Mesothelial cell of epicardium (in vitro differentiated cells): ENCODE data around the gene RABGGTA. TPM values are rescaled to one million over a fixed set of nuclear protein-coding genes. Genes with fewer than 3 reads are reported as not detected.

ENCODE experiments used
- DNase-seq, 2 experiments: peaks; one replicate each; pipeline ENCODE4 v3.0.0; 2021; ENCODE audit warnings: low spot score in 2 of 2; ENCODE audit not compliant: unreplicated experiment in 2 of 2
- H3K27ac Mint-ChIP-seq: 2 replicates; pipeline ENCODE4 v1.8.0; 2021; ENCODE audit warnings: mixed read lengths
- H3K27me3 Mint-ChIP-seq: 2 replicates; pipeline ENCODE4 v1.8.0; 2021; ENCODE audit warnings: low read depth, mixed read lengths
- H3K36me3 Mint-ChIP-seq: 2 replicates; pipeline ENCODE4 v1.8.0; 2021; ENCODE audit warnings: mixed read lengths
- H3K4me1 Mint-ChIP-seq: 2 replicates; pipeline ENCODE4 v1.8.0; 2021; ENCODE audit warnings: mixed read lengths
- H3K4me3 Mint-ChIP-seq: 2 replicates; pipeline ENCODE4 v1.8.0; 2021; ENCODE audit warnings: mild to moderate bottlenecking, moderate library complexity, mixed read lengths
- H3K9me3 Mint-ChIP-seq: 2 replicates; pipeline ENCODE4 v1.8.0; 2021; ENCODE audit warnings: mixed read lengths
- CTCF ChIP-seq: fragments of 200-600 bp; sonication (generic); IDR thresholded peaks from one replicate; pipeline ENCODE4 v1.5.0; 2021; ENCODE audit warnings: antibody characterized with exemption; ENCODE audit not compliant: unreplicated experiment
- total RNA-seq: library from RNA; stranded (reverse); gene quantifications from 3 replicates; pipeline ENCODE4 v1.2.1, GENCODE V29; 2021

Gene RABGGTA
- total RNA-seq, 1 donor from 2014 or later: 28.7 TPM

DNA sequence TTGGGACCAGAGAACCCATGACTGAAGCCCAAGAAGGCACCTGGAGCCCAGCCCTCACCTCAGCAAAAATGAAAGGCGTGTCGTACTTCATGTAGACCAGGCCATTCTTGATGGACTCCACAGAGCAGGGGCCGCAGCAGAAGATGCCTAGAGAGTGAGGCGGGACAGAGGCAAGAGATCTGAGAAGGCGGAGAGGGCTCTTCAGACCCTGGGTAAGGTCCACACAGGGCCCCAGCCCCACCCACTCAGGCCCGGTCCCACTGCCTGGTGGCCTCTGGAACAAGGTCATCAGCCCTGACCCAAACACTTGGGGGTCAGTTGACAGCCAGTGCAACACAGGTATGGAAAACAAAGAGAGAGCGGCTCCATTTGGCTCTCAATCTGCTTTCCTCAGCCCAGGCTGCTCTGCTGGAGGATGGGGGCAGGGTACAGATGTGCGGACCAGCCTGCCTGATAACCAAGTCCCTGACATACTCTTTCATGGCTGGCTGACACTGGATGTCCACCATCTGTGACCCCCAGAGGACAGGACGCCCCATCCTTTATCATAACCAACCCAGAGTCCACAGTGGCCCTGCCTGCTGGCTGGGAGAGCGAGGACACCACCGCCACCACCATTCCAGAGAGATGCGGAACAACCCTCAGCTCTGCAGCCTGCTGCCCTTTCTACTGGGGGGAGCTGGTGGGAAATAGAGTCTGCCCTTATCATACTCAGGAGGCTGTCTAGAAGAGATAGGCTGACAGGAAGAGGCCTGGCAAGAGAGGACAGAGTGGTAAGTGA, 15.3 kb downstream of the RABGGTA start:
- H3K4me1 Mint-ChIP-seq: peaks cover 21% of the 10 kb centered on the region
- no peak overlapping the region for H3K27ac Mint-ChIP-seq
- no peak for TF ChIP-seq CTCF
- H3K27me3 Mint-ChIP-seq: no peaks in the 10 kb centered on the region
- no peak overlapping the region for H3K4me3 Mint-ChIP-seq
- no peak for DNase-seq
- H3K36me3 Mint-ChIP-seq: no peaks in the 10 kb centered on the region
- H3K9me3 Mint-ChIP-seq: no peaks in the 10 kb centered on the region

DNA sequence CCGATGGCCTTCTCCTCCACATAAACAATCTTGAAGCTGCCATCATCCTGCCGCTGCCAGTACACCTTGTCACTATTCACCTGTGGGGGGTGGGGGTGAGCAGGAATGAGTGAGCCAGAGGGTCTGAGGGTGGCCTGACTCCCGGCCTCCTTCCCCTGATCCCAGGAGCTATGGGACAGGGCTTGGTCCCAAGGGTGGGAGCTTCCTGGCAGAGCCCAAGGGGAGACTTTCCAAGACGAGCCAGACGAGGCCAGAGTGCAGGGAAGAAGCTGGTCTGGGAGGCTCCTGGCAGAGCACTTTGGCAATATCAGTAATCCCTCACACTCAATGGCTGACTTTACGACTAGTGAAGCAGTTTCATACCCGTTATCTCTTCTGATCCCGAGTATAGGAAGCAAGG, 16.0 kb downstream of the RABGGTA start:
- DNase-seq: no peak
- H3K9me3 Mint-ChIP-seq: no peaks in the 10 kb centered on the region
- no peak for TF ChIP-seq CTCF
- no peaks in the 10 kb centered on the region for H3K36me3 Mint-ChIP-seq
- H3K4me3 Mint-ChIP-seq: no peak overlapping the region
- no peaks in the 10 kb centered on the region for H3K27me3 Mint-ChIP-seq
- no peak overlapping the region for H3K27ac Mint-ChIP-seq
- peaks cover 21% of the 10 kb centered on the region for H3K4me1 Mint-ChIP-seq

DNA sequence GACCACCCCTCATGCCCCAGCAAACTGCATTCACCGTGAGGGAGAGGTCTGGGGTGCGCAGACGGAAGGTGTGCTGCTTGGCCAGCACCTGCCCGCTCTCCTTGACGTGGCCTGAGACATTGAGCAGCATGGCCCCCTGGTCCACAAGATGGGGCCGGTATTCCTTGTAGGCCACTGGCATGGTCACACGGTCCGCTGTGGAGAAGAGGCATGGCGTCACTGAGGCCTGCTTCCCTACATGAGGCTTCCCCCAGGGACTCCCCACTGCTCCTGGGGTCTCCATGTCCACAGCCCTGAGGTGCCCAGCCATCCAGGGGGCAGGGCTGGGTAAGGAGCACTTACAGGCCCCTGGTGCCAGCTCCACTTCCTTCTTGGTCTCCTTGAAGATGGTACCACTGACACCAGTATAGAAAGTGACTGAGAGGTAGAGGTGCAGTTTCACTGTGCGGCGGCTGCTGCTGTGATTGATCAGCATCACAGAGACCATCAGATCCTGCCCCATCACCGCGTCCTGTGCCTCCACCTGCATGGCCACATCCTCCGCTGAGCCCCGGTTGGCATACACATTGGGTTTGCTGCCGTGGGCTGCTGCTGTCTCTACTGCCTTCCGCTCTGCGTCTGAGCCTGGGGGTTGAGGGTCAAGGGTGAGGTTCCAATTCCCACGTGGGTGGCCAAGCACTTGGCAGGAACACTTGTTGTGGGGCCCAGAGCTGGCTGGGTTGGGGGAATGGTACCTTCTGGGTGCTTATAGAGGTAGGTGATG, 16.6 kb downstream of the RABGGTA start:
- H3K27ac Mint-ChIP-seq: no peak overlapping the region
- H3K9me3 Mint-ChIP-seq: no peaks in the 10 kb centered on the region
- no peak for DNase-seq
- H3K4me1 Mint-ChIP-seq: peaks cover 19% of the 10 kb centered on the region
- no peaks in the 10 kb centered on the region for H3K36me3 Mint-ChIP-seq
- H3K4me3 Mint-ChIP-seq: no peak overlapping the region
- TF ChIP-seq CTCF: no peak
- H3K27me3 Mint-ChIP-seq: no peaks in the 10 kb centered on the region

DNA sequence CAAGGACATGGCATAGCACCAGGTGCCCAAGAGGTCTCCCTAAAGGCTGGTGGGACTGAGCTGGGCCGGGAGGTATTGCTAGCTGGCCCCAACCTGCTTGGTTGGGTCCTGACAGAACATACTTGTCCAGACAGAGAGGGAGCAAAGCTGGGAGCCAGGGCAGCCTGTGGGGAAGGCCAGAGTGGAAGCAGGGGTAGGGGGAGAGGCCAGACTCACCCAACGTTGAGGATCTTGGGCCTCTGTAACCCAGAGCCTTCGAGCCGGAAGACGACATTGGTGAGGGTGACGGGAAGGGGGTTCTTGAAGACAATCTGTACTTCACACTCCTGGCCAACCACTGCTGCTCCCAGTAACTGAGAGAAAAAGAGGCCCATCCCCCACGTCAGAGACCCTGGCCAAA, 17.5 kb downstream of the RABGGTA start:
- no peaks in the 10 kb centered on the region for H3K9me3 Mint-ChIP-seq
- no peak overlapping the region for H3K27ac Mint-ChIP-seq
- no peak overlapping the region for H3K4me3 Mint-ChIP-seq
- H3K36me3 Mint-ChIP-seq: no peaks in the 10 kb centered on the region
- DNase-seq: no peak
- no peak for TF ChIP-seq CTCF
- no peaks in the 10 kb centered on the region for H3K27me3 Mint-ChIP-seq
- H3K4me1 Mint-ChIP-seq: peaks cover 12% of the 10 kb centered on the region

DNA sequence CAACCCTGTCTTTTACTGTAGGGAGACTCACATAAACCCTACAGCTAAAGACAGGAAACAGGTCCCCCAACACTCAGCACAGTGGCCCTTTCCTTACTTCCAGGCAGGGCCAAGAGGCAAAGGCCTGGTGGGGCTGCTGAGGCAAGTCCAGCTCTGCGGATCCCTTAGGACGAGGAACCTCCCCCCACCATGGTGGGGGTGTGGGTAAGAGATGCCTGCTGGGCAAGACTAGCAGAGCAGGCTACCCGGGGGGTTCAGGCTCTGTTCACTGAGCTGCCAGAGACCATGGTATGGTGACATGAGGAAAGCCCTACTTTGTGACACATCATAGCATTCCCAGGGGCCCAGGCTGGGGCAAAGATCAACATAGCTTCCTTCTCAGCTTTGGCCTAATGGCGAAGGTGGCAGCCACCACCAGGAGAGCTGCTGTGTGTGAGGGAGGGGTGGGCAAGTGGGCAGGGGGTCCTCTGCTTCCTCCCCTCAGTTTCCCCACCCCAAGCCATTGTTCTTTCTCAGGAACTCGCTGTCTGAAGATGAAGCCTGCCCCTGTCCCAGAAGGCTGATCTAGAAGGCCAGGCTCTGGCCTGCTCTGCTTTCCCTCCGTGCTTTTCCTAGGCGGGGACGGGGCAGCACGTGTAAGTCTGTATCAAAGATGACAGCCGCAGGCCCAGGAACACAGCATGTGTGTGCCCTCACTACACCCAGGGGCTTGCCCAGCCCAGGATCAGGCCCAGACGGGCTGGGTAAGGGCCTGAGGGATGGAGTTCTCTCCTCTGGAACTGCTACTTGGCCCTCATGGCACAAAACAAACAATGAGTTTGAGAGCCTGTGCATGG, 18.9 kb downstream of the RABGGTA start:
- Mint-ChIP-seq H3K36me3 (no peaks in the 10 kb centered on the region), H3K27ac (no peak overlapping the region), H3K4me3 (no peak overlapping the region), H3K9me3 (no peaks in the 10 kb centered on the region), H3K27me3 (no peaks in the 10 kb centered on the region), H3K4me1 (peaks cover 5% of the 10 kb centered on the region)
- no peak for DNase-seq
- TF ChIP-seq CTCF: no peak
